Muscle of leg (tissue), 11 donors: ENCODE measurements around the gene CNIH2. TPM values are rescaled to one million over a fixed set of nuclear protein-coding genes. Genes with fewer than 3 reads are reported as not detected.

Source experiments
- DNase-seq: peaks from one replicate; pipeline ENCODE4 v3.0.0; 2013
- H3K27ac ChIP-seq: one replicate; pipeline ENCODE4 v1.5.1; 2013; ENCODE audit warnings: mild to moderate bottlenecking, low read length, control low read depth
- H3K27me3 ChIP-seq: one replicate; pipeline ENCODE4 v1.6.1; 2013; ENCODE audit warnings: low read length; ENCODE audit not compliant: control insufficient read depth, insufficient read depth
- H3K36me3 ChIP-seq: one replicate; pipeline ENCODE4 v1.6.1; 2013; ENCODE audit warnings: low read length; ENCODE audit not compliant: control insufficient read depth, insufficient read depth
- H3K4me1 ChIP-seq: one replicate; pipeline ENCODE4 v1.6.1; 2013; ENCODE audit warnings: low read length; ENCODE audit not compliant: control insufficient read depth, insufficient read depth
- H3K4me3 ChIP-seq: one replicate; pipeline ENCODE4 v1.5.1; 2013; ENCODE audit warnings: low read length, control low read depth
- H3K9me3 ChIP-seq: replicated peaks from 2 replicates; pipeline ENCODE4 v1.6.1; 2013; ENCODE audit warnings: low read depth, low read length; ENCODE audit not compliant: control insufficient read depth
- WGBS: methylation state at CpG from one replicate; pipeline ENCODE4 v1.1.5; 2013; ENCODE audit warnings: missing lambda C conversion rate; ENCODE audit not compliant: insufficient coverage; 5-methylcytosine and 5-hydroxymethylcytosine counted together
- polyA plus RNA-seq, 8 donors: library from polyadenylated mRNA; unstranded; fragments of 120-200 nt; gene quantifications; one replicate each; pipeline versions ENCODE4 v1.2.1 to v1.2.3, GENCODE V29; 2013; ENCODE audit warnings: inconsistent platforms in 1 of 8, low replicate concordance in 1 of 8; ENCODE audit not compliant: insufficient read length in 8 of 8, insufficient read depth in 1 of 8
- total RNA-seq: library from RNA; stranded (reverse); fragments of 120-200 nt; gene quantifications from one replicate; pipeline ENCODE4 v1.2.4, GENCODE V29; 2013

The CNIH2 gene
- total and polyA plus RNA-seq, 9 donors: 1.0 to 5.4 (median 4.1) TPM

GRCh38 chr11:66289548-66290329, 11.8 kb downstream of the CNIH2 start:
- Histone ChIP-seq H3K27me3 (peaks cover 40% of the 10 kb centered on the region), H3K27ac (peak overlapping the region; percentile 96), H3K4me3 (peak overlapping the region; percentile 62), H3K4me1 (peaks cover 25% of the 10 kb centered on the region), H3K36me3 (peaks cover 25% of the 10 kb centered on the region), H3K9me3 (no peaks in the 10 kb centered on the region)
- DNase-seq: peak; percentile 89
- WGBS: 27% methylated on average over 10 of the region's 36 CpGs

GRCh38 chr11:66290330-66290621, 12.3 kb downstream of the CNIH2 start:
- H3K4me1 ChIP-seq: peaks cover 25% of the 10 kb centered on the region
- H3K4me3 ChIP-seq: no peak overlapping the region
- DNase-seq: no peak
- H3K27me3 ChIP-seq: peaks cover 40% of the 10 kb centered on the region
- no CpG with 5 or more reads among the region's 2 CpGs for WGBS
- H3K27ac ChIP-seq: no peak overlapping the region
- no peaks in the 10 kb centered on the region for H3K9me3 ChIP-seq
- peaks cover 19% of the 10 kb centered on the region for H3K36me3 ChIP-seq

GRCh38 chr11:66291303-66291705, 13.3 kb downstream of the CNIH2 start:
- H3K4me1 ChIP-seq: peaks cover 25% of the 10 kb centered on the region
- DNase-seq: no peak
- no peak overlapping the region for H3K27ac ChIP-seq
- 9% methylated on average over 13 of the region's 16 CpGs for WGBS
- H3K36me3 ChIP-seq: peaks cover 12% of the 10 kb centered on the region
- H3K9me3 ChIP-seq: no peaks in the 10 kb centered on the region
- no peak overlapping the region for H3K4me3 ChIP-seq
- peaks cover 40% of the 10 kb centered on the region for H3K27me3 ChIP-seq

GRCh38 chr11:66291706-66292542, 13.9 kb downstream of the CNIH2 start, which contains the start of gene TMEM151A:
Gene TMEM151A (plus strand): TSS chr11:66291894. CDS start chr11:66292014, 120 bp downstream.
- peaks cover 25% of the 10 kb centered on the region for H3K4me1 ChIP-seq
- no peak within 1 kb of the TSS for H3K27ac ChIP-seq
- peaks cover 8% of the 10 kb centered on the region for H3K36me3 ChIP-seq
- H3K9me3 ChIP-seq: no peaks in the 10 kb centered on the region
- DNase-seq: no peak
- H3K4me3 ChIP-seq: no peak within 1 kb of the TSS
- WGBS: 1% methylated on average over 93 of the region's 95 CpGs
- peaks cover 40% of the 10 kb centered on the region for H3K27me3 ChIP-seq

- Histone ChIP-seq H3K36me3 (peaks cover under 1% of the 10 kb centered on the region), H3K4me1 (peaks cover 18% of the 10 kb centered on the region), H3K27ac (no peak overlapping the region), H3K27me3 (peaks cover 43% of the 10 kb centered on the region), H3K9me3 (no peaks in the 10 kb centered on the region), H3K4me3 (no peak overlapping the region)
- WGBS: 55% methylated on average over 14 of the region's 17 CpGs
- DNase-seq: no peak
Measured at GRCh38 chr11:66292543-66293332, 14.8 kb downstream of the CNIH2 start.

GRCh38 chr11:66293352-66293751, 15.4 kb downstream of the CNIH2 start:
- Histone ChIP-seq H3K4me1 (peaks cover 11% of the 10 kb centered on the region), H3K36me3 (no peaks in the 10 kb centered on the region), H3K4me3 (no peak overlapping the region), H3K9me3 (no peaks in the 10 kb centered on the region), H3K27ac (no peak overlapping the region), H3K27me3 (peaks cover 43% of the 10 kb centered on the region)
- no peak for DNase-seq
- WGBS: no CpG with 5 or more reads among the region's 4 CpGs

GRCh38 chr11:66293777-66294625, 16.0 kb downstream of the CNIH2 start:
- Histone ChIP-seq H3K4me1 (peaks cover 10% of the 10 kb centered on the region), H3K27me3 (peaks cover 43% of the 10 kb centered on the region), H3K36me3 (no peaks in the 10 kb centered on the region), H3K9me3 (no peaks in the 10 kb centered on the region), H3K4me3 (no peak overlapping the region), H3K27ac (no peak overlapping the region)
- no peak for DNase-seq
- 82% methylated on average over 28 of the region's 30 CpGs for WGBS

- Histone ChIP-seq H3K36me3 (no peaks in the 10 kb centered on the region), H3K9me3 (no peaks in the 10 kb centered on the region), H3K4me3 (no peak overlapping the region), H3K27ac (no peak overlapping the region), H3K4me1 (peaks cover 6% of the 10 kb centered on the region), H3K27me3 (peaks cover 40% of the 10 kb centered on the region)
- WGBS: 84% methylated on average over 120 of the region's 123 CpGs
- DNase-seq: no peak
Measured at GRCh38 chr11:66294626-66295620, 16.9 kb downstream of the CNIH2 start.
